GM19397 (cell line): Measurements from ENCODE around the gene ZNF280A.
"Not testable (repeated sequence)": the region's sequence is repeated elsewhere in the genome, so short reads cannot be mapped to it uniquely, and the experiment has no call there.

Source experiments
- ATAC-seq: cut with Tn5 transposase; IDR thresholded peaks from one replicate; pipeline ENCODE4 v1.9.1; 2021; ENCODE audit warnings: mild to moderate bottlenecking, moderate library complexity; ENCODE audit not compliant: unreplicated experiment

Gene ZNF280A

DNA sequence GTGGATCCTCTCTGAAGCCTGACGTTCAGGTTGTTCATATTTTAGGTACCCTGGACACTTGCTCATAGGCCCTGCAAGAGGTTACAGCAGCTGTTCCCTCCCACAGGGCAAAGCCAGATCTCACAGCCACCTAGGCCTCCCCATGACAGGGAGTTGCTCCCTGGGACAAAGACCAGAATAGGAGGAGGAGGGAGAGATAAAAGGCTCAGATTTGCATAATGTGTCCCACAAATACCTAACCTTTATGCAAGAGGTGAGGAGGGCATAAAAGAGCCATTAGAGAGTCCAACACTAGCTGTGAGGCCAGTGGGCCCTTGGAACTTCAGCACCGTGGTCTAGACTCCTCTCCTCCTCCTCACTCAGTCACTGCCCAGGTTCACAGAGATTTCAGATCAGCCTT, 45.3 kb downstream of the ZNF280A start:
- no peak for ATAC-seq

DNA sequence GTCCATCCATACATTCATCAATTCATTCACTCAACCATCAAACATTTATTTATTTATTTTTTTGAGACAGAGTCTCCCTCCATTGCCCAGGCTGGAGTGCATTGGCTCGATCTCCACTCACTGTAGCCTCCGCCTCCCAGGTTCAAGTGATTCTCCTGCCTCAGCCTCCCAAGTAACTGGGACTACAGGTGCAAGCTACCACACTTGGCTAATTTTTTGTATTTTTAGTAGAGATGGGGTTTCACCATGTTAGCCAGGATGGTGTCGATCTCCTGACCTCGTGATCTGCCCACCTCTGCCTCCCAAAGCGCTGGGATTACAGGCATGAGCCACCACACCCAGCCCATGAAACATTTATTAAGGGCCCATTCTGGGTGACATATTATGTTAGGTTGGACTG, 49.0 kb downstream of the ZNF280A start:
- not testable (repeated sequence) for ATAC-seq

DNA sequence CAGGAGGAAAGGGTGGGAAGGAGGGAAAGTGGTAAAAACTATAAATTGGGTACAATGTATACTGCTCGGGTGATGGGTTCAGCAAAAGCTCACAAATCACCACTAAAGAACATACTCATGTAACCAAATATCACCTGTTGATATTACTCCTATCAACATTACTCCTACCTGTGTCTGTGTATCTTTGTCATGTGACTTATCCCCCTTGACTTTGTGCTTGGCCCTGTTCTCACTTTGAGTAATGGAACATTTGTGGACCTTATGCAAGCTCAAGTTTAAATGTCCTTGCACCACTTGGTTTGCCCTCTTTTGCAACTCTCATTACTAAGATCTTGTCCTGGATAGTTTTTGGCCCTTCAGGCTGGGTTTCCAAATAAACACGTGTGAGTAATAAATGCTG, 50.5 kb downstream of the ZNF280A start:
- ATAC-seq: no peak

DNA sequence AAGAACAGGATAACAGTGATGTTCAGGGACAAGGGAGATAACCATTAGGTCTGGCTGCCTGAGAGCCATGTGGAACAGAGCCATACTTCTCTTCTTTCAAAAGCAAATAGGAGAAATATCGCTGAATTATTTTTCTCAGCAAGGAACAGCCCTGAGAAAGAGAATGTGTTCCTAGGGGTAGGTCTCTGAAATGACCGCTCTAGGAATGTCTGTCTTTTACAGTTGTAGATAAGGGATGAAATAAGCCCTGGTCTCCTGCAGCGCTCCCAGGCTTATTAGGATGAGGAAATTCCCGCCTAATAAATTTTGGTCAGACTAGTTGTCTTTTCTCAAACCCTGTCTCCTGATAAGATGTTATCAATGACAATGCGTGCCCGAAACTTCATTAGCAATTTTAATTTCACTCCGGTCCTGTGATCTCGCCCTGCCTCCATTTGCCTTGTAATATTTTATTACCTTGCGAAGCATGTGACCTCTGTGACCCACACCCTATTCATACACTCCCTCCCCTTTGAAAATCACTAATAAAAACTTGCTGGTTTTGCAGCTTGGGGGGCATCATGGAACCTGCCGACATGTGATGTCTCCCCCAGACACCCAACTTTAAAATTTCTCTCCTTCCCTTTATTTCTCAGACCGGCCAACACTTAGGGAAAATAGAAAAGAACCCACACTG, 51.1 kb downstream of the ZNF280A start:
- not testable (repeated sequence) for ATAC-seq

DNA sequence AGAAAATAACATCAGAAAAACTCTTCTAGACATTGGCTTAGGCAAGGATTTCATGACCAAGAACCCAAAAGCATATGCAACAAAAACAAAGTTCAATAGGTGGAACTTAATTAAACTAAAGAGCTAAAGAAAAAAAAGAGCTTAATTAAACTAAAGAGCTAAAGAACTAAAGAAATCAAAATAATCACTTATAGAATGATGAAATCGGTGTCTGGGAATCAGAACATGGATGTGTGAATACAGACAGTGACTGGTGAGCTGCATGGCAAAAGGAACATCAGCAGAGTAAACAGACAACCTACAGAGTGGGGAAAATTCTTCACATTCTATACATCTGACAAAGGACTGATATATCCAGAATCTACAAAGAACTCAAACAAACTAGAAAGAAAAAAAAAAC, 53.0 kb downstream of the ZNF280A start:
- no peak for ATAC-seq

DNA sequence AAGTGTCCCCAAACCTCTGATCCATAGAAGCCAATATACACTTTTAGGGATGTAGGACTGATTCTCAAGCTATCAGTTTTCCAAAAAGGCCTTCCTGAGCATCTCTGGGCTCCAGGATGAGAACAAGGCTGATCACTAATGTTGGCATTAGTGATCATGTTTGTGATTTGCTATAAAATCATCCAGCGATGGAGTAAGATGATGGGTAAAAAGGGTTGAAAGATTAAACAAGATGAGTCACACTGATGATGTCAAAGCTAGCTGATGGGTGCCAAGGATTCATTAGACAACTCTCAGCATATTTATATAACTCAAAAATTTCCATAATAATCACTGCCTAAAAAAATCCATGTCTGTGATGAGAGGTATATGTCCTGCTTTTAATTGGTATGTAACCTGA, 54.3 kb downstream of the ZNF280A start:
- no peak for ATAC-seq

DNA sequence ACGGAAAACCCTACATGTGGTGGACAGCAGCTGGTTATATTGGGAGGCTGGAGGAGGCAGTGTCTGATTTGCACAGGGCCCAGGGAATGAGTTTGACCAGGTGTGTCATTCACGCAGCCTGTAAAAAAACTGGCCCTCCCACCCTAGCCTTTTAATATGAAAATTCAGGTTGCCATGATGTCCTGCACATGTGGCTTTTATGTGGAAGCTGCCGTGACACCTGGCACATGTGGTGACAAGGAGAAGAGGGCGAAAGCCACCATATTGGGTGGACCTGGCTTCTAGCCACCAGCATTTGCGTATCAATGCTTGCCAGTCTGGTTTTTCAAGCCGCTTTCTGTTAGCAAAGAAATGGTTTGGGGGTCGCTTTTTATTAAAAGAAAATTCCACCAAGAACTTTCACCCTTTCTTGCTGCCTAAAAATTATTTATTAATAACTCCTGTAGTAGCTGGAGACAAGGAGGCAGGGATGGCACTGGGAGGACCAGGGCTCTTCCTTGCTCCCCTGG, 54.9 kb downstream of the ZNF280A start:
- no peak for ATAC-seq

DNA sequence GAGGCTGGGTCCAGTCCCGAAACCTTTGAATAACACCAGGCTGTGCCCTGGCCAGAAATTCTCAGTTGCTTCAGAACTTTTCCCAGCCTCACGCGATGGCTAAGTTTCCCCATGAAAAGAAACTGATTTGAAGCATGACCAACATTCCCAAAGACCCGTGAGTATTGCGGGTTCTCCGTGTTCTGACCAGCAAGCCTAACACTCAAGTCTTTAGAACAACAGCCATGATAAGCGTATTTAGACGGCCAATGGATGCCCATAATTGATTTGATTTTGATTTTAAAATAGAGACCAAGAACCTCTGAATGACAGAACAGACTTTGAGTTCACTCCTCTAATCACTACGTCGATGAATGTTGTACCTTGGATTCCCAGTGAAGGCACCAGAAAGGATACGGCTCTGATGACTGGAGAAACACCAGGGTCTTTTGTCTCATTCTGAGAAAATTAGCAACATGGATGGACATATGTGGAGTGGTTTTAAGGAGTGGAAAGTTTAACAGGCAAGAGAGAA, 55.5 kb downstream of the ZNF280A start:
- ATAC-seq: no peak

DNA sequence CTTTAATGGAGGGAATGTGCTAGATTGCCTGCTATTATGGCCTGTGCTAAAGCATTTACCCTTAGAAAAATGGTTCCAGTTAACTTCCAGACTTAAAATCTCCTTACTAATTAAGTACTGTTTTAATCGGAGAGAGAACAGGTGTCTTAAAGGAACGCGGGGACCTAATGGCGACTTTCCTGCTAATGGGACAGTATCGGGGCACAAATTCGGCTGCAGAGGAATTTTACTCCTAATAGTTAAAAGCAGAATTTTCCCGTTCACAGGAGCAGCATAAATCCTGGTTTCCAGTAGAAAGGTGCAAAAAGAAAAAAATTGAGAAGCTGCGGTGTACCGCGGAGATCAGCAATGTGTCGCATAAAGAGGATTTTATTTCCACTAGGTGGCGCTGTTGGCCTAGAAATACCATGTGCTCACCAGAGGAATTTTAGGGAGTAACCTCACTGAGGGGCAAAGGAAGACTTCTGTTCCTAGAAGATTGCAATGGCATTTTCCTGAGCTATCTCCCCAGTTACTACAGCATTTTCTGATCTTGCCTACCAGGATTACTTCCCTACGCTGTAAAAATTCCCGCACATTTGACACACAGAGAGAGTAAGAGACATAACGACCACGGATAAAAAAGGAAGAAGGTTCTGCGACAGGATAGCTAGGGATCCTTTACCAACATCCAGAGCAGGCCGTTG, 56.1 kb downstream of the ZNF280A start:
- ATAC-seq: no peak
